HG03432 (cell line): ENCODE results near the gene CCDC120.

Source experiments
- ATAC-seq: cut with Tn5 transposase; IDR thresholded peaks from one replicate; pipeline ENCODE4 v1.9.1; 2021; ENCODE audit warnings: mild to moderate bottlenecking, moderate library complexity; ENCODE audit not compliant: unreplicated experiment

Gene CCDC120, protein sequence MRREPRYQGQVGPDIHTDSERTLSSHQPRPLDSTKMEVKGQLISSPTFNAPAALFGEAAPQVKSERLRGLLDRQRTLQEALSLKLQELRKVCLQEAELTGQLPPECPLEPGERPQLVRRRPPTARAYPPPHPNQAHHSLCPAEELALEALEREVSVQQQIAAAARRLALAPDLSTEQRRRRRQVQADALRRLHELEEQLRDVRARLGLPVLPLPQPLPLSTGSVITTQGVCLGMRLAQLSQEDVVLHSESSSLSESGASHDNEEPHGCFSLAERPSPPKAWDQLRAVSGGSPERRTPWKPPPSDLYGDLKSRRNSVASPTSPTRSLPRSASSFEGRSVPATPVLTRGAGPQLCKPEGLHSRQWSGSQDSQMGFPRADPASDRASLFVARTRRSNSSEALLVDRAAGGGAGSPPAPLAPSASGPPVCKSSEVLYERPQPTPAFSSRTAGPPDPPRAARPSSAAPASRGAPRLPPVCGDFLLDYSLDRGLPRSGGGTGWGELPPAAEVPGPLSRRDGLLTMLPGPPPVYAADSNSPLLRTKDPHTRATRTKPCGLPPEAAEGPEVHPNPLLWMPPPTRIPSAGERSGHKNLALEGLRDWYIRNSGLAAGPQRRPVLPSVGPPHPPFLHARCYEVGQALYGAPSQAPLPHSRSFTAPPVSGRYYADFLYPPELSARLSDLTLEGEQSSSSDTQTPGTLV

DNA sequence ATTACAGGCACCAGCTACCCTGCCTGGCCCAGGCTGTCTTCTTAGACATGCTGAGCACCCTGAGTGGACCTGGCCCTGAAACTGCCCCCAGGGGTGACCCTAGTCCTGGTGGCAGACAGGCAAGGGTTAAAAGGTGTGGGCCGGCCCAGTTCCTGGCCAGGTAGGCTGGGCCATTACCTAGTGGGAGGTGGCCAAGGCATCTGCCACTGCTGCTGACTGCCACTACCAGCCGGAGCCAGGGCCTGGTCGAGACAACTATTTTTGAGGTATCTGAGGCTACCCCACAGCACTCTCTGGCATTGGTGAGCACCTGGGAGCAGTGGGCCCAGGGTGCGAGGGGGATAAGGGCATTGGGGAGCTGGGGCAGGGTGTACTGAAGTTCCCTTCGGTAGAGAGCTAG is at the start of gene CCDC120:
Gene CCDC120, plus strand, starts transcription at position 206 of the 400 bp plus-strand sequence. CDS start 3,043 bp downstream, outside the sequence.
- ATAC-seq: no peak

DNA sequence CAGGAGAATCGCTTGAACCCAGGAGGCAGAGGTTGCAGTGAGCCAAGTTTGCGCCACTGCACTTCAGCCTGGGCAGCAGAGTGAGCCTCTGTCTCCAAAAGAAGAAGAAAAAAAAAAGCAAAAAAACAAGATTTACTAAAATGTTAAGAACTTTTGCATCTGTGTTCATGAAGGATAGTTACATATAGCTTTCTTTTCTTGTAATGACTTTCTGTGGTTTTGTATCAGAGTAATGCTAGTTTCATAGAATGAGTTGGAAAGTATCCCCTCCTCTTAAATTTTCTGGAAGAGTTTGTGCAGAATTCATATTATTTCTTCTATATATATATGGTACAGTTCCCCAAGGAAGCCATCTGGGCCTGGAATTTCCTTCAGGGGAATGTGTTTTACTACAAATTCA is 39.7 kb upstream of the CCDC120 start:
- ATAC-seq: no peak

DNA sequence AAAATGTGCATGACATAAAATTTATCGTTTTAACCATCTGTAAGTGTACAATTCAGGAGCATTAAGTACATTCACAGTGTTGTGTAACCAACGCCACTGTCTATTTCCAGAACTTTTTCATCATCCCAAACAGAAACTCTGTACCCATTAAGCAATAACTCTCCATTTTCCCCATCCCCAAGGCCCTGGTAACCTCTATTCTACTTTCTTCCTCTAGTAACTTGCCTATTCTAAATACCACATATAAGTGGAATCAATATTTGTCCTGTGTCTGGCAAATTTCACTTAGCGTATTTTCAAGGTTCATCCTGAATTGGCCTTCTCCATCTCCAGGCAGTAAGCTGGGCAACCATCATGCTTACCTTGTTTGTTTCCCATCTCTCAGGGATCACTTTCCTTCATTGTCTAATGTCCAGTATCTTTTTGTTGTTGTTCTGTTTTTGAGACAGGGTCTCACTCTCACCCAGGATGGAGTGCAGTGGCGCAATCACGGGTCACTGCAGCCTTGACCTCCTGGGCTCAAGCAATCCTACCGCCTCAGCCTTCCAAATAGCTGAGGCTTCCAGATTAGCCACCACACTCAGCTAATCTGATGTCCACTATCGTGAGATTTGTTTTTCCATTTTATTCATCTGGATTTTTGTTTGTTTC is 39.1 kb upstream of the CCDC120 start:
- no peak for ATAC-seq

DNA sequence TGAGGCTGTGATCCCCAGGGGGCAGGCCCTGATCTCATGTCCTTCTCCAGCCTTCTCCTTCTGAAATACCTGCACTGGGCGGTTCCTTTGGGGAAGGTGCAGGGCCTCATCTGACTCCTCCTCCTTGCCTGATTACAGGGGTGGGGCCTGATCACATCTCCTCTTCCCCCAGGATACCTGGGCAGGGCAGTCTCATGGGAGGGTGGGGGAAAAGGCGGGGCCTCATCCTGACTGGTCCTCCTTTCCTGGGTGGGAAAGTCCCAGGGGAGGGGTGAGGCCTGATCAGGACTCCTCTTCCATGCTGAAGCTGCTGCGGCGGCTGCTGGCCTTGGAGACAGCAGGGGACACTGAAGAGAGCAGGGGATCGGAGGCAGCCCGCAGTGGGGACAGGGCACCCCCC is 28.9 kb upstream of the CCDC120 start:
- ATAC-seq: no peak

DNA sequence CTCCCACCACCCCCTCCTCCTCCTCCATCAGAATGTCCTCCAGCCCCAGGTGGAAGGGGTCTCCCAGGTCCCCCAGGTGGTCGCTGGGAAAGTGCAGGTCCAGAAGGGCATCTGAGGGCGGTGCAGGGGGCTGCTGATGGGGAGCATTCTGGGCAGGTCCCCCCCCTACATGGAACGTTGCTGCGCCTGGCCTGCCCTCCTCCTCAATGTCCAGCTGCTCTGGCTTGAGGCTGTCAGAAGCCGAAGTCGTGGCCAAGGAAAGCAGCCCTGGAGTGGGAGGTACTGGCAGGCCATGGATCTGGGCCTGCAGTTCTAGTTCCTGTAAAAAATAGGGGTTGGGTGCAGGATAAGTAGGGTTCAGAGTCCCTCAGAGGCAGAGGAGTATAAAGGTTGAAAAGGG is 28.5 kb upstream of the CCDC120 start:
- no peak for ATAC-seq

DNA sequence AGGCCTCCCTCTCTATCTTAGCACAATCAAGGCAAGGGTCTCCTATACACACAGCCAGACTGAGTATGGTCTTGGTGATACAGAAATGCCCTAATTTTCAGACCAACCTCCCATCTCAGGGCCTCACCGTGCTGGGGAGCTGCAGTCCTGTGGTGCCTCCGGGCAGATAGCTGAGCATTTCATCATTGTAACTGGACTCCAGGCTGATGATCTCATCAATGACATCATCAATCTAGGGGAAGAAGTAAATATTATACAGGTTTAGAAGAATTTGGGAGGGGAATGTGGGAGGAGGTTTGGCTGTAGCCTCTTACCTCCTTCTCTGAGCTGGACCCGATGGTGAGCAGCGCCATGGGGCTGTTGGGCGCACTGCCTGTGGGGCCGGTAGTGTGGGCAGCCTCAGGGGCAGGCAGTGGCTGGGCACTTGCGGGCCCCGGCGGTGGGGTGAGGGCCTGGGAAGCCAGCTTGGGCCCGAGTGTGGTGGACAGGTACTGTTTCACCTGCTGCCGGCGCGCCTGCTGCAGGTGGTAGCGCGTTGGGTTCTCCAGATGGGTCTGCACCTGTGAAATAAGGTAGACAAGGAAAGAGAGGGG is 20.8 kb upstream of the CCDC120 start:
- ATAC-seq: no peak

DNA sequence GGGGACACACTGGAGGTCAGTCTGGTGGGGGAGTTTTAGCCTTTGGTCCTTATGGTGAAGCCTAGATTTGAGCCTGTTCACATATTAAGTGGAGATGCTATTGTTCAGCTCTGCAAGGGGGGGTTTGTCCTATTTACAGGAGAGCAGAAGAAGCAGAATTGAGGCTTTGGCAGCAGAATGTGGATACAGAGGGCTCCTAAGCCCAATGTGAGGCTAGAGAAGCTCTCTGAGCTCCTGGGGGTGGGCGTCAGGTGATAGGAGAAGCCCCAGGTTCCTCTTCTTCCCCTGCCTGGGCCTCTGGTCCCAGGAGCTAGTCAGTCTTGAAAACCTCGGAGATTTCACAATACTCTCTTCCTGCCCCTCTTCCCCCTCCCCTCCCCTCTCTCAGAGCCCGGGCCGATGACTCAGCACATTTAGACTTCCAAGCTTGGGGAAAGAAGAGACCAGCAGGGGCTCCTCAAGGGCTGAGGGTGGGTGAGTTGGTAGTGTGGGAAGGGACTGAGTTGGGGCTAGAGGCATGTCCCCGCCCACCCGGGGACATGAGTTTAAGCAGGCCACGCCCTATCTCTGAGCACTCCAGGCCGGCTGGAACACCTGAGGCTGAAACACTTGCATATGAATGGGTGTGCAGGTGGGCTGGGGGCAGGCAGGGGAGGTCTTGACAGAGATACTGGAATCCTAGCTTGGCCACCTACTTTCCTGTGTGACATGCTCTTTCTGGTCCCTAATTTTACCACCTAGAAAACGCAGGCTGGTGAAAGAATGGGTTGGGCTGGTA is 19.0 kb upstream of the CCDC120 start:
- ATAC-seq: no peak

DNA sequence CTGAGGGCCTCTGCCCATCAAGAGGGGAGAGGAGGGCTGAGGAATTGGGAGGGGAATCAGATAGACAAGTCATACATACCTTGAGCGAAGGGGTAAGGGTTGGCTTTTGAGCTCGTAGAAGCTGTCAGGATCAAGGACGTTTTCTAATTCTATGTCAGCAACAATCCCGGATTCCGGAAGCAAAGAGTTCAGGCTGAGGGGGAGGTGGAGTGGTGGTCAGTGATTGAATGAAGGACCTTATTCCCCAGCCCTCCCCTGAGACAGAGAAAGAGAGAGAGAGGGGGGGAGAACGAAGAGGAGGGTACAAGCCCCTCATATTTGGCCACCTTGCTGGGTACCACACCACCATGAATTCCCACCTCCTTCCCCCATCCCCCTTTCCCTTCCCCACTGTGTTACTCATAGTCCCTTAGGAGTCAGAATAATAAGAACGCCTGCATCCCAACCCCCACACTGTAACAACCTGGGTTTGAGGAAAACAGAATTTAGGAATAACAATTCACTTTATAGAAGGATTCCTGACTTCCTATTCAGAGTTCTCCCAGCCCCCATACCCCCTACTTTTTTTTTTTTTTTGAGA is 18.3 kb upstream of the CCDC120 start:
- ATAC-seq: no peak

DNA sequence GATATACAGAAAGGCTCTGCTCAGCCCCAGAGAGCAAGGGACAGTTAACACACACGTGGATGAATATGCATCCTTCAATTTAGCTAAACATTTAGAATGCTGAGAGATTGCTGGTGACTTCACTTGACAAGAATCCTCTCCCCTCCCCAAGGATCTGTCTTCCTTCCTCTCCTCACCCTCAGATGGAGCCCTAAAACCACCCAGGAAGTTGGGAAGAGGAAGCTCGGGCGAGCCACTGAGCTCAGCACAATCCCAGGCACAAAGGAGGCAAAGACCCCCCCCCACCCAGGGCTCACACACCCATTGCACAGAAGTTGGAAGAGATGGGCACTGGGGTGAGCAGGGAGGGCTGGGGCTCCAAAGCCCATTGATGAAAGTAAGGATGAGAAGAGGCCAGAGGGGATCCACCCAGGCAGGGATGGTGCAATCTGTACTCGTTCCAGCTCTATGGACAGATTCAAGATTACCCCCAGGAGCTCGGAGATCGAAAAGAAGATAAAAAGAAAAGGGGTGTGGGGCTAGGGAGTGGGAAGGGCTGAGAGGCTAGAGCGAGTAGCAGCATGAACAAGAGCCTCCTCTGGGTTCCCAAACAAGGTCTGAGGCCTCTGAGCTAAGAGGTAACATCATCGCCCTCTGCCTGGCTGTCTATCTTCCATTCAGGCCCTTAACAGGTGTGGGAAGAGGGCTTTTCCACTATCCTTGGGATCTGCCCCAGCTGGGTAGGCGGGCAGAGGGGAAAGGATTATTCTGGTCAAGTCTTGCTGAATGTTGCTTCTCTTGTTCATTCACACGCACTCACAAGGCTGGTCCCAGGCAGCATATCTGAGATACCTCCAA is 16.8 kb upstream of the CCDC120 start:
- no peak for ATAC-seq

DNA sequence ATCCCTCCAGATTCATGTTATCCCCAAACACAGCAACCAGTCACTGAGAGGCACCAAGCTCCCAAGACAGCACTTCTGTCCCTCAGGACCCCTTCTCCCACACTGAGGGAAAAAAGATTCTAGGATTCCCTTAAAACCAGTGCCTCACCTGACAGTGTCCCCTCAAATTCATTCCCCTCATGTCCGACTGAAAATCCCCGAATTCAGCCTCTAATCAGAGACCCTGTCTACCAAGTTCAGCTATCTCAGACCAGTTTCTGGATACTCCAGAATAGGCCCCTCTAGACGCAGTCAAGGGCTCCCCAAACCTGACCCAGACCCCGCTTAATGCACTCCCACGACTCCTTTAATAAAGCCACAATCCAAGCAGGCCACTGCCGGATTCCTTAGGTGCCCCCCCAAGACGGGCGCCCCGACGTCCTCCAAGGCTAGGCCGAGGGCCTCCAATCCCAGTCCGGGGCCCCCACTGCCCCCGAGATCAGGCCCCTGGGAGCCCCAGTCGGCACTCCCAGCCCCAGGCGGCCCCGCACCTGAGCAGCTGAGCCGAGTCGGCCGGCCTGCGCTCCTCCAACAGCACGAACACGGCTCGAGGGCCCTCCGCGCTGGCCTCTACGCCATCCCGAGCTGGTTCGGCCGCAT is 16.1 kb upstream of the CCDC120 start:
- ATAC-seq: peak; percentile 4

DNA sequence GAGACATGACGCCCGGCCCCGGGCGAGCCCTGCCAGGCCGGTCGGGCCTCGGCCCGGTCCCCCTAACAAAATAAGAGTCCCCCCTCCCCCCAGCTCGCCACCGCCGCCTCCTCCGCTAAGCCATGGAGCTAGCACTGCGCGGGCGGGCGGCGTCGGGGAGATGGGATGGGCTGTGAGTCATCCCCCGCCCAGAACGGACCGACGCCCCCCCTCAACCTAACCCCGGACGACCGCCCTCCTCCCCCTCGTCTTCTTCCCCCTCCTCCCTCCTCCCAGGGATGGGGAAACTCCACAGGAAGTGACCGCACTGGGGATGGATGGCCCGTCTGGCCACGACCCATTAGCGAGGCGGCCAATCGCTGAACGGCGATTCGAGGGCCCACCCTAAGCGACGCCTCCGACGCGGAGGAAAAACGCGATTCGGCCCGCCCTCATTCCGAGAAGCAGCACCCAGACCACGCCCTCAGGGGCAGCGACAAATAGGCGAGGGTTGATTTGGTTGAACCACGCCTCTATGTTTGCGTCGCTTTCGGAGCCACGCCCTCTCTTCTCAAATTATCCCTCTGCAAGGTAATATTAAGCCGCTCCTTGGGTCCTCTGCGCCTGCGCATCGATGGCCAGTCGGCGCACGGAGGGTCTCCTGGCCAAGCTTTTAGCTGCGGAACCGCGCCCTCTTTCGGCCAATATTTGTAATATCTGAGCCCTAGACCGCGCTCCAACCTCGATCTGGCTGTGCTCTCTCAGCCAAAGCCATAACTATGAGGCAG is 15.4 kb upstream of the CCDC120 start, which contains the start of gene TFE3:
Gene TFE3, minus strand, starts transcription at position 138 of the 767 bp plus-strand sequence. Its CDS starts 131 bp downstream, at position 7.
- ATAC-seq: peak; percentile 89

DNA sequence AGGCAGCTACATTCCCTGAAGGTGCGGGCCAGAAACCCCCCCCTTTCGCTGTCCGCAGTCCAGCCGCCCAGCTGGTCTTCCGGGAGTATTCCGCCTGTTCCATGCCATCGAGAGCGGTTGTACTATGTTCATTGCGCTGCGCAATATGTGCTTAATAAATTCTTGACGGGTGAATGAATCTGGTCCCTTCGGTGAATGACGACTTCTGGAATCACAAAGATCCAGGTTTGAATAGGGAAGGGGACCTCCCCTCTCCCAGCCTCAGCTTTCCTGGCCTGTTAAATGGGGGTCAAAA is 14.9 kb upstream of the CCDC120 start:
- no peak for ATAC-seq

DNA sequence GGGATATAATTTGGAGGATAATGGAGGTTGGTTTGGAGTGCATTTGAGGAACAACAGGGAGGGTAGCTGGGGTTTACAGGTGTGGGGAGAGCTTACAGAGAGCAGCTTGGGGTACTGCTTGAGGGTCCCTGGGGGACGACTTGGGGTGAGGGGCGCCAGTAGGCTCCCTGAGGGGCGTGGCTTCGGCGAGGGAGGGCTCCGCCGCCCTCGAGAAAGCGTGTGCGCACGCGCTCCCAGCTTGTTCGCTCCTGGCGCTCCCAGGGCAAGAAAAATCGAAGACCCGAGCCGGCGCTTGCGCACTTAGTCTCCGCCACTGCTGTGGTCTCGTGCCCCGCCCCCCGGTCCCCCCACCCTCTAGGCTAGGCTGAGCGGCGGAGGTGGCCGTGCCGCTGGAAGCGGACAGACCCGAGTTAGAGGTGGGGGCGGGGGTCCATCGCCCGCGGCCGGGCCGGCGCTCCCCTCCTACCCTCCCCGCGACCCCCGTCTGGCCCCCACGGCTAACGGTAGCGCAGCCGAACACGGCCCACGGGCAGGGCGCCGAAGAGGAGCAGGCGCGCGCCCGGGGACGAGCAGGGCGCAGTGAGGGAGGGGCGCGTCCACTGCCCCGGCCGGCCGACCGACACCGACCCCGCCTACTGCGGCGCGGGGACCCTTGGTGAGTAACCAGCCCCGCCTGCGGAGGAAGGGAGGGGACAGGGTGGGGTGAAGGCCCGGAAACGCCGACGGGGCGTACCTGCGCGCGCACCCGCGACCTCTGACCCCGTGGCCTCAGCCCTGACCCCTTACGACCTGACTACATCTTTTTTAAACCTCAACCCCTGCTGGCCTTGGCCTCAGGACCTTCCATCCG is 5.4 kb upstream of the CCDC120 start:
- peak; percentile 78 for ATAC-seq

DNA sequence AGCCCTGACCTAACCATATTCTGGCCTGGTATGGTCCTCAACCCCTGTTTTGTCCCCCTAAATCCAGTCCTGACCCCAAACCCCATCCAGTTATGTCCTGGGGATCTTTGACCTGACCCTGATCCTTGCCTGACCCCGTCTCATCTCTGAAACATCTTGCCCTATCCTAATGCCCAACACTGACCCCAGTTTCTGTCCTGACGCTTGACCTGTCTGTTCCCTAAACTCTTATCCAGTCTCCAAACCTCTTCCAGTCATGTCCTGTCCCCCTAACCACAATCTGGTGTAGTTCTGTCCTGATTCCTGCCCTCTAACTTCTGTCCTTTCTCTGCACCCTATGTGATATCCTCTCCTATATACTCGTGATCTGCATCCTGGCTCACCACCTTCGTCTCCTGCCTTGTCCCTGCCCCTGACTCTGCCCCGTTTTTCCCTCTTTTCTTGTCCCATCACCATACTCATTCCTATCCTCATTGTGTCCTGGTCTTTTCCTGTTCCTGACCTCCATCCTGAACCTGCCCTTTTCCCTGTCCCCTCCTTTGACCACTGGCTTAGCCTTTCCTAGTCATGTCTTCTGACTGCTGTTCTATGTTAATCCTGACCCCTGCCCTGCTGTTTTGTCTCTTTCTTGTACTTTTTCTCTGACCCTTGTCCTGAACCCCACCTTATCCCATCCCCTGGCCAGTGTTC is 4.6 kb upstream of the CCDC120 start:
- no peak for ATAC-seq

DNA sequence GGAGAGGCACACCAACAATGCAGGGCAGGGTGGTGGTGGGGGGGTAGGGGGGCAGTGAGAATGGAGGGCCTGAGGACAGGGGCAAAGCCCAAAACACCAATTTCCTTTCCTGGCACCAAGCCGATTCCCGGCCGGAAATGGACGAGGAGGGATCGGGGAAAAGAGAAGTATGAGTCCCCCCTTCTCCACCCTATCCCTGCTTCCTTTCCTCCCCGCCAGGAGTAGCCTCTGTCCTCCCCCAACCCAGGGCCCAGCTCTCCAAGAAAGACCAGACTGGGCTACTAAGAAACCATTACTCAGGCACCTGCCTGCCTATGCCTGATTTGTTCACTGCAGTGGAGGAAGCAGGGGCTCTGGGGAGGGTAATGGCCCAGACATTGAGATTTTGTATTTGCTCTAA is 402 bp downstream of the CCDC120 start:
- no peak for ATAC-seq

DNA sequence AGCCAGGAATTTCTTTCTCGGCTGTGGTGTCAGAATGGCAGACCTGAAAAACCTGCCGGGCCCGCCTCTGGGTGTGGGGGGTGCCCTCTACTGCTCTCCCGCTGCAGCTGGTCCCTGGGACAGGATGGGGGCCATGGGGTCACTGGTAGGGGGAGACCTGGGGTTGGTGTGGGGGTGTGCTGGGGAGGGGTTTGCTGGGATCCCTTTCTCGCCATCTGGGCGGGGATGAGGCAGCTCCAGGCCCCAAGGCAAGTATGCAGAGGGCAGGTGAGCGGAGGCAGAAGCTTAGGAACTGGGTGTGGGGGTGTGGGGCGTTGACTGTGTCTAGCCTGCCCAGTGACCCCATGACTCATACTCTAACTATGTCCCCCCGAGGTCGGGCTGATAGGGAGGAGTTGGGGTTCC is 884 bp downstream of the CCDC120 start:
- ATAC-seq: no peak

DNA sequence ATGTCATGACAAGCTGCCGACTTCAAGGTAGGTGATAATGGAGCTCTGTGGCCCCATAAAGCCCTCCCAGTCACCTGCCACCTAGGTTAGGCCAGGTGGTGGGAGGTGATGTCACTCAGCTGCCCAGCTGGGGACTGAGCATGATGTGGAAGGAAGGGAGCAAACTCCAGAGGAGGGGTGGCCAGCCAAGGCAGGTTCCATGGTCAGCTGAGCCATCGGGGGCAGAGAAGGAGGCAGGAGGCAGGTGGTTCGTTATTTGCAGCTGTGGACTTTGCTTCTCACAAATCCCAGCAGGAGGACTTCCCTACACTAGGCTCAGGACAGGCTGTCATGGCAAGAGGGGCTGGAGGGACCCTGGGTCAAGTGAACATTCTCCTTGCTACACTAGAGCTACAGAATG is 2.1 kb downstream of the CCDC120 start:
- no peak for ATAC-seq
